T-cell (primary cell): ENCODE data around the gene PRR15. TPM values are rescaled to one million over a fixed set of nuclear protein-coding genes. Genes with fewer than 3 reads are reported as not detected.

Experiments used
- ATAC-seq, 4 experiments: fragments of 200-7000 bp in 3 of 4; fragments of 150-1000 bp in 1 of 4; cut with Tn5 transposase; replicated peaks in 1 of 4; 1 replicate in 3 of 4; 2 replicates in 1 of 4; pipeline ENCODE4 v1.10.0; 2021; ENCODE audit warnings: moderate library complexity in 3 of 4, mild to moderate bottlenecking in 2 of 4, moderate number of reproducible peaks in 1 of 4
- CTCF ChIA-PET, 2 donors: fragments of 300-600 bp; sonication (Branson Sonifier 250); formaldehyde crosslinking; loops; one replicate each; lab custom pipeline; 2022; ENCODE audit warnings: antibody characterized with exemption in 2 of 2; lab: Charles Lee
- POLR2A ChIA-PET, 2 donors: fragments of 300-600 bp; sonication (Branson Sonifier 250); formaldehyde crosslinking; loops; one replicate each; lab custom pipeline; 2022; ENCODE audit warnings: antibody characterized with exemption in 2 of 2; lab: Charles Lee
- DNase-seq, 35 experiments: peaks; one replicate each; pipeline versions ENCODE4 v3.0.0 to v3.0.0-alpha.2; 2013 to 2023
- H3K27ac ChIP-seq: one replicate; pipeline ENCODE4 v1.5.1; 2013; ENCODE audit warnings: low read length
- H3K27me3 ChIP-seq, 2 experiments: replicated peaks in 1 of 2; 1 replicate in 1 of 2; 2 replicates in 1 of 2; pipeline versions ENCODE4 v1.6.1 to v1.7.0; 2013; ENCODE audit warnings: low read length in 1 of 2, mixed read lengths in 1 of 2; ENCODE audit not compliant: control insufficient read depth in 2 of 2, insufficient read depth in 2 of 2; ENCODE audit errors: extremely low read depth in 1 of 2
- H3K36me3 ChIP-seq, 2 donors: 1 replicate in 1 of 2; 2 replicates in 1 of 2; pipeline versions ENCODE4 v1.6.1 to v1.7.0; 2013; ENCODE audit warnings: low read length in 1 of 2; ENCODE audit not compliant: control insufficient read depth in 2 of 2, insufficient read depth in 1 of 2; ENCODE audit errors: extremely low read depth in 1 of 2
- H3K4me1 ChIP-seq, 2 experiments: 1 replicate in 1 of 2; 2 replicates in 1 of 2; pipeline versions ENCODE4 v1.6.1 to v1.7.0; 2013; ENCODE audit warnings: low read length in 2 of 2, mixed read lengths in 1 of 2; ENCODE audit not compliant: insufficient read depth in 2 of 2, control insufficient read depth in 1 of 2; ENCODE audit errors: extremely low read depth in 1 of 2
- H3K4me3 ChIP-seq, 2 donors: 1 replicate in 1 of 2; 2 replicates in 1 of 2; pipeline versions ENCODE4 v1.5.1 to v1.7.0; 2013; ENCODE audit warnings: mild to moderate bottlenecking in 2 of 2, low read length in 1 of 2, moderate library complexity in 1 of 2; ENCODE audit not compliant: control insufficient read depth in 1 of 2; ENCODE audit errors: extremely low read depth in 1 of 2
- H3K9me3 ChIP-seq: 2 replicates; pipeline ENCODE4 v1.7.0; 2013
- H3K27ac Mint-ChIP-seq, 2 donors: one replicate each; pipeline ENCODE4 v1.8.0; 2020 to 2021; ENCODE audit warnings: mild to moderate bottlenecking in 2 of 2, mixed read lengths in 2 of 2
- H3K27me3 Mint-ChIP-seq, 2 donors: one replicate each; pipeline ENCODE4 v1.8.0; 2021 to 2022; ENCODE audit warnings: mixed read lengths in 2 of 2
- H3K36me3 Mint-ChIP-seq: one replicate; pipeline ENCODE4 v1.8.0; 2021; ENCODE audit warnings: mixed read lengths
- H3K4me1 Mint-ChIP-seq, 3 donors: one replicate each; pipeline ENCODE4 v1.8.0; 2020 to 2022; ENCODE audit warnings: mixed read lengths in 3 of 3, mild to moderate bottlenecking in 1 of 3
- H3K4me3 Mint-ChIP-seq, 3 donors: one replicate each; pipeline ENCODE4 v1.8.0; 2020 to 2022; ENCODE audit warnings: mild to moderate bottlenecking in 3 of 3, mixed read lengths in 3 of 3, moderate library complexity in 3 of 3
- H3K9me3 Mint-ChIP-seq, 3 donors: one replicate each; pipeline ENCODE4 v1.8.0; 2020 to 2022; ENCODE audit warnings: mixed read lengths in 3 of 3
- WGBS: methylation state at CpG from one replicate; pipeline ENCODE4 v1.1.5; 2013; ENCODE audit warnings: missing lambda C conversion rate; ENCODE audit not compliant: insufficient coverage; 5-methylcytosine and 5-hydroxymethylcytosine counted together
- total RNA-seq, 35 experiments: library from RNA in 6 of 35; stranded (reverse) in 6 of 35; fragments of 120-200 nt in 1 of 35; gene quantifications; one replicate each; pipeline versions ENCODE4 v1.2.1 to v1.2.4 and lab custom pipeline; 2013 to 2026

The PRR15 gene
- total RNA-seq, 5 donors from 2014 or later (not counting 1 experiment from before 2014, with no cell fraction given): 0.30 to 0.38 TPM; not detected in 3

- Mint-ChIP-seq H3K27me3 (peaks cover 13 to 18% of the 10 kb centered on the region in 2 donors), H3K4me1 (no peaks in the 10 kb centered on the region), H3K4me3 (no peak overlapping the region), H3K36me3 (no peaks in the 10 kb centered on the region), H3K9me3 (peaks cover 0 to 4% (median 1%) of the 10 kb centered on the region in 3 donors), H3K27ac (no peak overlapping the region)
- Histone ChIP-seq H3K27me3 (peaks cover 0 to 15% of the 10 kb centered on the region in 2 experiments), H3K27ac (no peak overlapping the region), H3K4me3 (no peak overlapping the region), H3K36me3 (no peaks in the 10 kb centered on the region), H3K9me3 (no peaks in the 10 kb centered on the region), H3K4me1 (no peaks in the 10 kb centered on the region)
- ATAC-seq: no peak
- ChIA-PET CTCF (no interaction called here), POLR2A (no interaction called here)
- DNase-seq: no peak
- 44% methylated on average over 2 of the region's 4 CpGs for WGBS
Measured at GRCh38 chr7:29538389-29538788, 25.2 kb upstream of the PRR15 start.

DNA sequence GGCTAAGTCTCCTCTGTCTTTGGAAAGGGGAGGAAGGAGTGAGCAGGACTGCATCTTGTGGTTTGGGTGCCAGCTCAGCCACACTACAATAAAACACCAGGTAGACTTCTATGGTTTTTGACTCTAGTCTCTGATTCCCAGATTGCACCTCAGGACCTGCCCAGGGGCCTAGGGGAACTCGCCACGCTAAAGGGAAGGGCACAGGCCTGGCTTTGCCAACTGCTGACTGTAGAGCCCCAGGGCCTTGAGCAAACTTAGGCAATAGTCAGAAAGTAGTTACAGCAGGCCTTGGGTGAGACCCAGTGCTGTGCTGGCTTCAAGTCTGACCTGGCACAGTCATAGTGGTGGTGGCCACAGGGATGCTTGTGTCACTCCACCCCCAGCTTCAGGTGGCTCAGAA is 24.2 kb upstream of the PRR15 start:
- ATAC-seq: no peak
- Mint-ChIP-seq H3K27me3 (peaks cover 13 to 18% of the 10 kb centered on the region in 2 donors), H3K4me3 (no peak overlapping the region), H3K36me3 (no peaks in the 10 kb centered on the region), H3K9me3 (peaks cover 0 to 6% (median 4%) of the 10 kb centered on the region in 3 donors), H3K27ac (no peak overlapping the region), H3K4me1 (no peaks in the 10 kb centered on the region)
- DNase-seq: no peak
- H3K27ac ChIP-seq: no peak overlapping the region
- ChIA-PET CTCF (no interaction called here), POLR2A (no interaction called here)
- H3K36me3 ChIP-seq: no peaks in the 10 kb centered on the region
- no peak overlapping the region for H3K4me3 ChIP-seq
- WGBS: 70% methylated on average over 2 of the region's 2 CpGs
- no peaks in the 10 kb centered on the region for H3K4me1 ChIP-seq
- H3K9me3 ChIP-seq: no peaks in the 10 kb centered on the region
- peaks cover 0 to 15% of the 10 kb centered on the region in 2 experiments for H3K27me3 ChIP-seq

GRCh38 chr7:29547421-29547820 is 16.2 kb upstream of the PRR15 start:
- H3K27ac Mint-ChIP-seq: no peak overlapping the region
- no peak for ATAC-seq
- H3K4me3 Mint-ChIP-seq: no peak overlapping the region
- WGBS: no CpG with 5 or more reads among the region's 3 CpGs
- H3K9me3 Mint-ChIP-seq: peaks cover 0 to 9% (median 4%) of the 10 kb centered on the region in 3 donors
- no peak overlapping the region for H3K4me3 ChIP-seq
- CTCF ChIA-PET: no interaction called here
- no peaks in the 10 kb centered on the region for H3K36me3 Mint-ChIP-seq
- POLR2A ChIA-PET: no interaction called here
- DNase-seq: no peak
- H3K27me3 ChIP-seq: no peaks in the 10 kb centered on the region
- H3K27me3 Mint-ChIP-seq: peaks cover 10 to 14% of the 10 kb centered on the region in 2 donors
- H3K4me1 ChIP-seq: no peaks in the 10 kb centered on the region
- H3K27ac ChIP-seq: no peak overlapping the region
- no peaks in the 10 kb centered on the region for H3K9me3 ChIP-seq
- no peaks in the 10 kb centered on the region for H3K4me1 Mint-ChIP-seq
- no peaks in the 10 kb centered on the region for H3K36me3 ChIP-seq

DNA sequence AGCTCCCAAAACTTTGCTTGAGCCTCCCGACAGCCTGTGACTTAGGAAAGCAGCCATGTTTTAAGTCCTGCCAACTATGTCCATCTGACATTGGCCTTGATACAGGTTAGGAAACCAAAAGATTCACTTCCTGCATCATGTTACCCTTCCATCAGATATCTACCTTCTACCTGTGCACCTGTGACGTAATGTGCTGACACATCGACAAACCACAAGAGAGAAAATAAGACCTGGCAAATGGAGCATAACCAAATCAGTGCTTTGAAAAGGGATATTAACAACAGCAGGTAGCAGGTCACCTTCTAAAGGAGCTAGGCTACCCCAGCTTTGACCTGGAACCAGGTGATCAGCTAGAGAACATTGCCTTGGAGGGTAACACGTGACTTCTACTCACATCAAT is 14.8 kb upstream of the PRR15 start:
- no peaks in the 10 kb centered on the region for H3K27me3 ChIP-seq
- ChIA-PET POLR2A (no interaction called here), CTCF (no interaction called here)

DNA sequence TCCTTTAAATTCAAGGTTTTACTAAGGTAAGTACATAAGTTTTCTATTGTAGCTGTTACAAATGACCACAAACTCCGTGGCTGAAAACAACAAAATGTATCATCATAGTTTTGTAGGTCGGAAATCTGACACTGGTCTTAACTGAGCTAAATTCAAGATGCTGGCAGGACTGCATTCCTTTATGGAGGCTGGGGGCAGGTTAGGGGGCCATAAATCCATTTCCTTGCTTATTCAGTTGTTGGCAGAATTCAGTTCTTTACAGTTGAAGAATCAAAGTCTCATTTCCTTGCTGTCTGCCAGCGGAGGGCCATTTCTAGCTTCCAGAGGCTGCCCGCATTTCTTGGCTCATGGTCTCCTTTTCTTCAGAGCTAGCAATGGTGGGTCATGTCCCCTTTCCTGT is 11.2 kb upstream of the PRR15 start:
- Histone ChIP-seq H3K9me3 (no peaks in the 10 kb centered on the region), H3K27ac (no peak overlapping the region), H3K4me1 (no peaks in the 10 kb centered on the region), H3K36me3 (no peaks in the 10 kb centered on the region), H3K27me3 (peaks cover 0 to 5% of the 10 kb centered on the region in 2 experiments), H3K4me3 (no peak overlapping the region)
- no peaks in the 10 kb centered on the region for H3K4me1 Mint-ChIP-seq
- H3K27ac Mint-ChIP-seq: no peak overlapping the region
- no peaks in the 10 kb centered on the region for H3K36me3 Mint-ChIP-seq
- H3K9me3 Mint-ChIP-seq: no peaks in the 10 kb centered on the region
- ATAC-seq: no peak
- no CpG with 5 or more reads among the region's 4 CpGs for WGBS
- CTCF ChIA-PET: no interaction called here
- peaks cover 18 to 23% of the 10 kb centered on the region in 2 donors for H3K27me3 Mint-ChIP-seq
- DNase-seq: no peak
- POLR2A ChIA-PET: no interaction called here
- no peak overlapping the region for H3K4me3 Mint-ChIP-seq

More for the DNA sequence above, 14.8 kb upstream of the PRR15 start:
- Histone ChIP-seq H3K9me3 (no peaks in the 10 kb centered on the region), H3K4me1 (no peaks in the 10 kb centered on the region), H3K36me3 (no peaks in the 10 kb centered on the region), H3K4me3 (no peak overlapping the region), H3K27ac (no peak overlapping the region)
- DNase-seq: no peak
- 100% methylated on average over 1 of the region's 4 CpGs for WGBS
- Mint-ChIP-seq H3K9me3 (peaks cover 0 to 3% (median 0%) of the 10 kb centered on the region in 3 donors), H3K36me3 (no peaks in the 10 kb centered on the region), H3K27me3 (peaks cover 10 to 17% of the 10 kb centered on the region in 2 donors), H3K27ac (no peak overlapping the region), H3K4me1 (no peaks in the 10 kb centered on the region), H3K4me3 (no peak overlapping the region)
- ATAC-seq: no peak

DNA sequence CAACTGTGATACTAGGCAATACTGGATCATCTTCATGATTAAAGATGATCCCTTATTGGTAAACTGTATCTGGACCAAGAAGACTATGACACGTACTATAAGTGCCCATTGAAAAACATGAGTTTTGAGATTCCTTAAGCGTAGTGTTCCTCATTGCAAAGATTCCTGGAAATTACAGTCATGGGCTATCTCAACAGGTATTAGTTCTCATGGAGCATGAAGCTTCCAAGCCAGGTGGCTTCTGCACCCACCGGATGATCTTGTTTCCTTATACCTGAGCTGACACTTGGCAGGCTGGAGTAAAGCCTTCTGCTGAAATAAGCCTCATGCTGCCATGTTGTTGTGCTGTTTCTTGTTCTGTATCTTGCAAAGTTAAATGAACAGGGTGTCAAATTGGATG is 8.6 kb upstream of the PRR15 start:
- ChIA-PET CTCF (no interaction called here), POLR2A (no interaction called here)
- H3K4me3 ChIP-seq: no peak overlapping the region
- H3K36me3 Mint-ChIP-seq: no peaks in the 10 kb centered on the region
- DNase-seq: no peak
- H3K27me3 ChIP-seq: peaks cover 3 to 6% of the 10 kb centered on the region in 2 experiments
- WGBS: 94% methylated on average over 3 of the region's 3 CpGs
- H3K36me3 ChIP-seq: no peaks in the 10 kb centered on the region
- no peaks in the 10 kb centered on the region for H3K4me1 ChIP-seq
- ATAC-seq: no peak
- H3K9me3 ChIP-seq: no peaks in the 10 kb centered on the region
- H3K27me3 Mint-ChIP-seq: peaks cover 21 to 42% of the 10 kb centered on the region in 2 donors
- H3K9me3 Mint-ChIP-seq: no peaks in the 10 kb centered on the region
- H3K4me3 Mint-ChIP-seq: no peak overlapping the region
- no peaks in the 10 kb centered on the region for H3K4me1 Mint-ChIP-seq
- H3K27ac ChIP-seq: no peak overlapping the region
- H3K27ac Mint-ChIP-seq: no peak overlapping the region
